Measurements from ENCODE around the gene BAD.
"Not testable (repeated sequence)": the region's sequence is repeated elsewhere in the genome, so short reads cannot be mapped to it uniquely, and the experiment has no call there.

GRCh38 chr11:64246621-64246870 is 37.9 kb downstream of the BAD start:
- not testable (repeated sequence) for TF ChIP-seq SP1 (IDR thresholded peaks at IDR 0.05); L3MBTL2 (conservative IDR thresholded peaks at IDR 0.05); HDGF (IDR thresholded peaks at IDR 0.05; ENCODE audit: borderline replicate concordance); FOXK2 (IDR thresholded peaks at IDR 0.05); PKNOX1 (IDR thresholded peaks at IDR 0.05)
